ENCODE data around the gene BMP3.

- TF ChIP-seq FOXM1 (IDR thresholded peaks at IDR 0.05; ENCODE audit: borderline replicate concordance) (no peak), HDGF (IDR thresholded peaks at IDR 0.05; ENCODE audit: borderline replicate concordance) (no peak), NFRKB (IDR thresholded peaks at IDR 0.05) (no peak), SUZ12 (IDR thresholded peaks at IDR 0.05) (no peak), FOXK2 (IDR thresholded peaks at IDR 0.05) (no peak), FOXA1 (IDR thresholded peaks at IDR 0.05) (no peak)
Measured at GRCh38 chr4:81049907-81050306, 19.4 kb downstream of the BMP3 start.

All from HEK293T (cell line).